HG02759 (cell line): ENCODE results near the gene ZFHX3.
"Not testable (repeated sequence)": the region's sequence is repeated elsewhere in the genome, so short reads cannot be mapped to it uniquely, and the experiment has no call there.

Source experiments
- ATAC-seq: cut with Tn5 transposase; IDR thresholded peaks from one replicate; pipeline ENCODE4 v1.9.1; 2021; ENCODE audit warnings: mild to moderate bottlenecking, moderate library complexity; ENCODE audit not compliant: unreplicated experiment

Gene ZFHX3

GRCh38 chr16:73023752-73024570 is 24.0 kb downstream of the ZFHX3 start:
- no peak for ATAC-seq

- ATAC-seq = no peak
Measured at GRCh38 chr16:73023320-73023719, 24.6 kb downstream of the ZFHX3 start.

- no peak for ATAC-seq
Measured at GRCh38 chr16:73022534-73022933, 25.4 kb downstream of the ZFHX3 start.

- ATAC-seq = no peak
Measured at GRCh38 chr16:73021866-73022495, 25.9 kb downstream of the ZFHX3 start.

GRCh38 chr16:73020409-73020884 is 27.5 kb downstream of the ZFHX3 start:
- no peak for ATAC-seq

- ATAC-seq = no peak
Measured at GRCh38 chr16:73019457-73020362, 28.2 kb downstream of the ZFHX3 start.

- no peak for ATAC-seq
Measured at GRCh38 chr16:73018821-73019456, 29.0 kb downstream of the ZFHX3 start.

GRCh38 chr16:73017321-73017720 is 30.6 kb downstream of the ZFHX3 start:
- no peak for ATAC-seq

GRCh38 chr16:73016488-73016830 is 31.5 kb downstream of the ZFHX3 start:
- ATAC-seq = peak; percentile 61

GRCh38 chr16:73015612-73016487 is 32.1 kb downstream of the ZFHX3 start:
- peak; percentile 86 for ATAC-seq

GRCh38 chr16:73014768-73015167 is 33.2 kb downstream of the ZFHX3 start:
- ATAC-seq = no peak

GRCh38 chr16:73013974-73014373 is 34.0 kb downstream of the ZFHX3 start:
- no peak for ATAC-seq

GRCh38 chr16:73012341-73012740 is 35.6 kb downstream of the ZFHX3 start:
- no peak for ATAC-seq

GRCh38 chr16:73011926-73012325 is 36.0 kb downstream of the ZFHX3 start:
- no peak for ATAC-seq

- no peak for ATAC-seq
Measured at GRCh38 chr16:73010150-73010676, 37.7 kb downstream of the ZFHX3 start.

- not testable (repeated sequence) for ATAC-seq
Measured at GRCh38 chr16:73009710-73010109, 38.2 kb downstream of the ZFHX3 start.

GRCh38 chr16:73006026-73006425 is 41.9 kb downstream of the ZFHX3 start:
- ATAC-seq = no peak

- ATAC-seq = no peak
Measured at GRCh38 chr16:73002866-73003265, 45.1 kb downstream of the ZFHX3 start.

GRCh38 chr16:73000907-73001521 is 46.9 kb downstream of the ZFHX3 start:
- ATAC-seq = no peak
